ENCODE measurements around the gene CLIP2.
"Not testable (repeated sequence)": the region's sequence is repeated elsewhere in the genome, so short reads cannot be mapped to it uniquely, and the experiment has no call there.

CLIP2 gene

GRCh38 chr7:74300926-74301325, 11.7 kb downstream of the CLIP2 start:
- DNase-seq: no peak

GRCh38 chr7:74302745-74303221, 13.6 kb downstream of the CLIP2 start:
- no peak for DNase-seq

GRCh38 chr7:74304550-74304949, 15.3 kb downstream of the CLIP2 start:
- no peak for DNase-seq

GRCh38 chr7:74306004-74306729, 17.0 kb downstream of the CLIP2 start:
- peak; percentile 53 for DNase-seq

GRCh38 chr7:74306730-74307469, 17.7 kb downstream of the CLIP2 start:
- peak; percentile 59 for DNase-seq

GRCh38 chr7:74307738-74308505, 18.7 kb downstream of the CLIP2 start:
- no peak for DNase-seq

GRCh38 chr7:74309181-74309580, 20.0 kb downstream of the CLIP2 start:
- DNase-seq: no peak

- no peak for DNase-seq
Measured at GRCh38 chr7:74311305-74311744, 22.1 kb downstream of the CLIP2 start.

- DNase-seq: peak; percentile 44
Measured at GRCh38 chr7:74312418-74313028, 23.3 kb downstream of the CLIP2 start.

- DNase-seq: not testable (repeated sequence)
Measured at GRCh38 chr7:74315891-74316290, 26.7 kb downstream of the CLIP2 start.

GRCh38 chr7:74317146-74317782, 28.1 kb downstream of the CLIP2 start:
- no peak for DNase-seq

- DNase-seq: no peak
Measured at GRCh38 chr7:74318043-74318442, 28.8 kb downstream of the CLIP2 start.

GRCh38 chr7:74320645-74321221, 31.5 kb downstream of the CLIP2 start:
- DNase-seq: peak; percentile 49

- not testable (repeated sequence) for DNase-seq
Measured at GRCh38 chr7:74322892-74323291, 33.7 kb downstream of the CLIP2 start.

- no peak for DNase-seq
Measured at GRCh38 chr7:74324531-74325209, 35.5 kb downstream of the CLIP2 start.

GRCh38 chr7:74325210-74325565, 36.0 kb downstream of the CLIP2 start:
- no peak for DNase-seq

GRCh38 chr7:74329225-74329624, 40.0 kb downstream of the CLIP2 start:
- DNase-seq: peak; percentile 34

GRCh38 chr7:74332373-74333176, 43.4 kb downstream of the CLIP2 start:
- no peak for DNase-seq

GRCh38 chr7:74334030-74334429, 44.8 kb downstream of the CLIP2 start:
- DNase-seq: no peak

GRCh38 chr7:74337926-74338325, 48.7 kb downstream of the CLIP2 start:
- no peak for DNase-seq

Measured in hematopoietic multipotent progenitor cell treated with erythropoietin and hydrocortisone succinate and interleukin-3 and kit ligand, for 4 days (in vitro differentiated cells).